ENCODE results near the gene SNAPC5. TPM values are rescaled to one million over a fixed set of nuclear protein-coding genes. Genes with fewer than 3 reads are reported as not detected.
A peak's percentile ranks its signal among the peaks of the same experiment; 100 is the strongest.

The SNAPC5 gene
- total and polyA plus RNA-seq, 2 of the 4 experiments (the other 2 are of a cell fraction) = 25.9 to 26.3 TPM

DNA sequence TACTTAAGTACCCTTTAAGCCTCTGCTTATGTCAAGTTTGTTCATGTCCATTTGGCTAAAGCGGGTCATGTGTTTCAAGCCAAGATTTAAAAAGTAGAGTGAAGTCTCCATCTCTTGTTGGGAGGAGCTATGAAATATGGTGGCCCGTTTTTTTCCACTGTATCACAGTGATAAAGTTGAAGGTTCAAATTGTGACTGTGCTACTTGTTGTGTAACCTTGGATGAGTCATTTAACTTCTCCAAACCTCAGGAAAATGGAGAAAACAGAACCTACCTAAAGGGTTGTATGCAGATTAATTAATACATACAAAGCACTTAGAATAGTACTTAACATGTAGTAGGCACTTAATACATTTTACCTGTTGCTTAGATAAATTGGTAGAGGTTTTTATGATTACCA lies 43.4 kb downstream of the SNAPC5 start:
- no peak overlapping the region for H2BK20ac ChIP-seq (ENCODE audit: low read depth, low read length)
- TF ChIP-seq FOS (IDR thresholded peaks at IDR 0.05; ENCODE audit: low read depth, low read length) = peak; percentile 30; the same call in 1 of the 2 replicates
- TF ChIP-seq CEBPB (IDR thresholded peaks at IDR 0.05; ENCODE audit: low read depth, low read length) = peak; percentile 69
- no peak for TF ChIP-seq NFE2L2 (IDR thresholded peaks at IDR 0.05; ENCODE audit: low read depth, low read length)
- no peak overlapping the region for H2BK120ac ChIP-seq (ENCODE audit: low read depth, low read length)
- DNase-seq (peak; percentile 32), ATAC-seq (ENCODE audit: low read depth) (no peak)
- H3K4me1 ChIP-seq (ENCODE audit: control insufficient read depth, insufficient read depth, low read length) = no peaks in the 10 kb centered on the region
- peaks cover 11% of the 10 kb centered on the region for H3K36me3 ChIP-seq (ENCODE audit: control insufficient read depth, insufficient read depth, low read length)
- H3K4me3 ChIP-seq (ENCODE audit: insufficient read depth, low read depth, low read length) = no peak overlapping the region
- H4K20me1 ChIP-seq (ENCODE audit: insufficient read depth, low read length) = no peaks in the 10 kb centered on the region; the same call in 1 of the 2 replicates
- WGBS, 2 experiments (ENCODE audit: extremely low coverage in 2 of 2, insufficient read length in 1 of 2) = no CpG with 5 or more reads among the region's 2 CpGs
- H3K18ac ChIP-seq (ENCODE audit: low read depth, low read length) = no peak overlapping the region
- no peak overlapping the region for H2BK5ac ChIP-seq (ENCODE audit: low read depth, low read length, poor library complexity, severe bottlenecking)
- no peak overlapping the region for H4K8ac ChIP-seq (ENCODE audit: low read depth in 2 of 2, low read length in 2 of 2)
- H3K14ac ChIP-seq (replicated peaks; ENCODE audit: low read depth, low read length) = no peak overlapping the region
- H3K56ac ChIP-seq (ENCODE audit: extremely low read depth, insufficient read depth, low read length) = no peak overlapping the region
- no peaks in the 10 kb centered on the region for H3K27me3 ChIP-seq (ENCODE audit: control insufficient read depth, insufficient read depth, low read length)
- H2AK9ac ChIP-seq (replicated peaks; ENCODE audit: low read depth, low read length, poor library complexity) = no peak overlapping the region
- in situ Hi-C loops (cut with MboI; ENCODE audit: low sequenced_read_pairs) (no loop called here), dilution Hi-C loops (cut with HindIII; ENCODE audit: low sequenced_read_pairs, unreplicated experiment) (no loop called here), intact Hi-C loops (cut with micrococcal nuclease) (no loop called here)
- no peak overlapping the region for H3K9ac ChIP-seq (ENCODE audit: low read depth, low read length)
- no TSS peak for BruUV-seq (replicated peaks)
- H4K91ac ChIP-seq (ENCODE audit: insufficient read depth, low read depth, low read length) = no peak overlapping the region
- no peak overlapping the region for H3K23ac ChIP-seq (ENCODE audit: low read depth, low read length)
- no peak overlapping the region for H3K4me2 ChIP-seq (ENCODE audit: low read depth, low read length)
- no peaks in the 10 kb centered on the region for H3K9me3 ChIP-seq (ENCODE audit: control insufficient read depth, insufficient read depth, low read length)
- peaks cover 8% of the 10 kb centered on the region; the same call in 1 of the 2 replicates for H3K9me1 ChIP-seq (ENCODE audit: insufficient read depth, low read length)
- H3K27ac ChIP-seq (ENCODE audit: insufficient read depth, low read length) = no peak overlapping the region
- CTCF ChIA-PET = no interaction called here
- H2BK15ac ChIP-seq (ENCODE audit: low read depth, low read length) = no peak overlapping the region
- H4K5ac ChIP-seq (ENCODE audit: low read depth, low read length) = no peak overlapping the region
- POLR2A ChIA-PET (ENCODE audit: unreplicated experiment) = no interaction called here
- H2AFZ ChIP-seq (replicated peaks; ENCODE audit: low read length, poor library complexity) = no peak overlapping the region
- H3K4ac ChIP-seq (ENCODE audit: low read depth, low read length) = no peak overlapping the region
- H3K79me1 ChIP-seq (ENCODE audit: low read depth in 1 of 2, low read length in 2 of 2) = peaks cover 18 to 38% of the 10 kb centered on the region in 2 experiments
- H2AK5ac ChIP-seq (ENCODE audit: low read depth, low read length) = no peak overlapping the region

Measured in IMR-90 (cell line).